ENCODE measurements around the gene ITPA. TPM values are rescaled to one million over a fixed set of nuclear protein-coding genes. Genes with fewer than 3 reads are reported as not detected.
"Not testable (repeated sequence)": the region's sequence is repeated elsewhere in the genome, so short reads cannot be mapped to it uniquely, and the experiment has no call there.

ITPA gene
- total RNA-seq, 2 donors from 2014 or later: 17.4 to 21.4 TPM

DNA sequence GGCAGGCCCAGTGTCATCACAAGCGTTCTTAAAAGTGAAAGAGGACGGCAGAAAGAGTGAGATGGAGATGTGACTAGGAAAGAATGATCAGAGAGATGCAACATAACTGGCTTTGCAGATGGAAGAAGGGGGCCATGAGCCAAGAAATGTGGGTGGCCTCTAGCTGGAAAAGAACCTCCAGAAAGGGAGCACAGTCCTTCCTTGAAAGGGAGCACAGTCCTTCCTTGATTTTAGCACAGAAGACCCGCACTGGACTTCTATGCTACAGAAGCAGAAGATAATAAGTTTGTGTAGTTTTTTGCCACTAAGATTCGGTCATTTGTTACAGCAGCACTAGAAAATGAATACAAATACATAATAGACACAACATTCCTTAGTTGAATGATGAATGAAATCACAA, 29.0 kb upstream of the ITPA start:
- TF ChIP-seq, protein P1, sequence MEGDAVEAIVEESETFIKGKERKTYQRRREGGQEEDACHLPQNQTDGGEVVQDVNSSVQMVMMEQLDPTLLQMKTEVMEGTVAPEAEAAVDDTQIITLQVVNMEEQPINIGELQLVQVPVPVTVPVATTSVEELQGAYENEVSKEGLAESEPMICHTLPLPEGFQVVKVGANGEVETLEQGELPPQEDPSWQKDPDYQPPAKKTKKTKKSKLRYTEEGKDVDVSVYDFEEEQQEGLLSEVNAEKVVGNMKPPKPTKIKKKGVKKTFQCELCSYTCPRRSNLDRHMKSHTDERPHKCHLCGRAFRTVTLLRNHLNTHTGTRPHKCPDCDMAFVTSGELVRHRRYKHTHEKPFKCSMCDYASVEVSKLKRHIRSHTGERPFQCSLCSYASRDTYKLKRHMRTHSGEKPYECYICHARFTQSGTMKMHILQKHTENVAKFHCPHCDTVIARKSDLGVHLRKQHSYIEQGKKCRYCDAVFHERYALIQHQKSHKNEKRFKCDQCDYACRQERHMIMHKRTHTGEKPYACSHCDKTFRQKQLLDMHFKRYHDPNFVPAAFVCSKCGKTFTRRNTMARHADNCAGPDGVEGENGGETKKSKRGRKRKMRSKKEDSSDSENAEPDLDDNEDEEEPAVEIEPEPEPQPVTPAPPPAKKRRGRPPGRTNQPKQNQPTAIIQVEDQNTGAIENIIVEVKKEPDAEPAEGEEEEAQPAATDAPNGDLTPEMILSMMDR (IDR thresholded peaks at IDR 0.05): no peak
- no peak for DNase-seq (ENCODE audit: low spot score)

DNA sequence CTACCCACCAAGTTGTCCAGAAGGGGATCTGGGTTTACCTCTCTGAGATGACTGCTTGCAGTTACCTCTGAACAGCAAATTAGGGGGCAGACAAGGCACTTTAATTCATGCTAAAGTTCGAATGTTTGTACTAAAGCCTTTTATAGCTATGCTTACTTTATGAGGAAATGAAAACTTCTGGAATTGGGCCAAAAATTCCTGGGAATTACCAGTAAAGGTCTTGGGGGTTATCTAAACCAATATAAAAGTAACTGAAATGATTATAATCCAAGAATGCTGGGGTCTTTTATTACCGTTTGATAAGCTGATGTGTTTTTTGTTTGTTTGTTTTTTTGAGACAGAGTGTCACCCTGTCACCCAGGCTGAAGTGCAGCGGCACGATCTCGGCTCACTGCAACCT, 28.0 kb upstream of the ITPA start:
- DNase-seq (ENCODE audit: low spot score): no peak
- H3K9me3 ChIP-seq: no peaks in the 10 kb centered on the region
- H3K27me3 ChIP-seq: no peaks in the 10 kb centered on the region
- H3K4me3 ChIP-seq: no peak overlapping the region
- TF ChIP-seq, protein P1 (IDR thresholded peaks at IDR 0.05): no peak
- no peak overlapping the region for H3K27ac ChIP-seq
- H3K36me3 ChIP-seq: no peaks in the 10 kb centered on the region
- H3K4me1 ChIP-seq: no peaks in the 10 kb centered on the region

More for the DNA sequence above, 29.0 kb upstream of the ITPA start:
- no peaks in the 10 kb centered on the region for H3K9me3 ChIP-seq
- H3K4me3 ChIP-seq: no peak overlapping the region
- H3K27ac ChIP-seq: no peak overlapping the region
- H3K4me1 ChIP-seq: no peaks in the 10 kb centered on the region
- no peaks in the 10 kb centered on the region for H3K36me3 ChIP-seq
- H3K27me3 ChIP-seq: no peaks in the 10 kb centered on the region

DNA sequence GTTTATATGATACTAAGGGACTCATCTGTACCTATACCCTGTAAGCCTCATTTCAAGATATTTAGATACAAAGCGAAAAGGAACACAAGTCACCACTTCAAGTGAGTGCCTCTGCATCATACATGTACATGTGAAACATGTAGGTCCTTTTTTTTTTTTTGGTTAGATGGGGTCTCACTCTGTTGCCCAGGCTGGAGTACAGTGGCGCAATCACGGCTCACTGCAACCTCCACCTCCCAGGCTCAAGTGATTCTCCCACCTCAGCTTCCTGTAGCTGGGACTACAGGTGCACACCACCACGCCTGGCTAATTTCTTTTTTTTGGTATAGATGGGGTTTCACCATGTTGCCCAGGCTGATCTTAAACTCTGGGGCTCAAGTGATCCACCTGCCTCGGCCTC, 26.9 kb upstream of the ITPA start:
- not testable (repeated sequence) for H3K27ac ChIP-seq; H3K27me3 ChIP-seq; H3K4me1 ChIP-seq; DNase-seq (ENCODE audit: low spot score); H3K4me3 ChIP-seq; H3K9me3 ChIP-seq; H3K36me3 ChIP-seq

DNA sequence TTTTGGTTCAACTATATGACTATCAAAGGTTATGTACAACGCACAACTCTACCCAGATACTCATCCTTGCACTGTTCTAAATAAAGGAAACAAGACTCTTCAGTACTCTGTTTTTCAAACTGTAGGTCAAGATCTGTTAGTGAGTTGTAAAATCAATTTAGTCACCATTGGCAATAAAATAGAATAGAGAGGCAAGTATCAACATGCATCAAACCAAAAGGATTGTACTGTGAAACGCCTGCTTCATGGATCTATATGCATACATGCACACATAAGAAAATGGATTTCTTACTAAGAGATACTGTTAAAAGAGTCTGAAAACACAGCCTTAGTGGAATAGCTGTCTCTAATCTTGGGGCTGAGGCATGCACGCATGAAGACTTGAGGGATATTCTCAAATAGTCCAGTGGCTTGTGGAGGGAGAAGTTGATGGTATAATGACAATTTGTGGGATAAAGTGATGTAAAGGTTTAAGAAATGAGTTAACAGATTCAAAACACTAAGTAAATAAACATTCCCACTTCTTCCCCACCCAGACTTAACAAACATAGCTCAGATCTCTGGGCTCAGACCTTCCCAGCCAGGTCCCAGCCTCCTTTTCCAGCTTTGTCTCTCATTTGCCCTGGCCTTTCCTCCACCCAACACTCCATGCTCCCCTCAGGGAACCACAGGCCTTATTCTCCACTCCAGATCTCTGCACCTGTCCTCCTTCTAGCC, 25.2 kb upstream of the ITPA start:
- Histone ChIP-seq H3K27ac (no peak overlapping the region), H3K27me3 (no peaks in the 10 kb centered on the region), H3K36me3 (no peaks in the 10 kb centered on the region), H3K9me3 (no peaks in the 10 kb centered on the region), H3K4me3 (no peak overlapping the region), H3K4me1 (no peaks in the 10 kb centered on the region)
- DNase-seq (ENCODE audit: low spot score): no peak
- TF ChIP-seq, protein P1 (IDR thresholded peaks at IDR 0.05): no peak

DNA sequence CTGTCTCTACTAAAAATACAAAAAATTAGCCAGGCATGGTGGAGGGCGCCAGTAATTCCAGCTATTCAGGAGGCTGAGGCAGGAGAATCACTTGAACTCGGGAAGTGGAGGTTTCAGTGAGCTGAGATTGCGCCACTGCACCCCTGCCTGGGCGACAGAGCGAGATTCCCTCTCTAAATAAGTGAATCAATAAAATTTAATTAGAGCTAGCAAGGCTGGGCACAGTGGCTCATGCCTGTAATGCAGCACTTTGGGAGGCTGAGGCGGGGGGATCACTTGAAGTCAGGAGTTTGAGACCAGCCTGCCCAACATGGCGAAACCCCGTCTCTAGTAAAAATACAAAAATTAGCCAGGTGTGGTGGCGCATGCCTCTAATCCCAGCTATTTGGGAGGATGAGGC, 21.4 kb upstream of the ITPA start:
- H3K27me3 ChIP-seq; H3K27ac ChIP-seq; H3K4me3 ChIP-seq; H3K9me3 ChIP-seq; DNase-seq (ENCODE audit: low spot score); H3K4me1 ChIP-seq: not testable (repeated sequence)
- peaks cover 34% of the 10 kb centered on the region for H3K36me3 ChIP-seq

DNA sequence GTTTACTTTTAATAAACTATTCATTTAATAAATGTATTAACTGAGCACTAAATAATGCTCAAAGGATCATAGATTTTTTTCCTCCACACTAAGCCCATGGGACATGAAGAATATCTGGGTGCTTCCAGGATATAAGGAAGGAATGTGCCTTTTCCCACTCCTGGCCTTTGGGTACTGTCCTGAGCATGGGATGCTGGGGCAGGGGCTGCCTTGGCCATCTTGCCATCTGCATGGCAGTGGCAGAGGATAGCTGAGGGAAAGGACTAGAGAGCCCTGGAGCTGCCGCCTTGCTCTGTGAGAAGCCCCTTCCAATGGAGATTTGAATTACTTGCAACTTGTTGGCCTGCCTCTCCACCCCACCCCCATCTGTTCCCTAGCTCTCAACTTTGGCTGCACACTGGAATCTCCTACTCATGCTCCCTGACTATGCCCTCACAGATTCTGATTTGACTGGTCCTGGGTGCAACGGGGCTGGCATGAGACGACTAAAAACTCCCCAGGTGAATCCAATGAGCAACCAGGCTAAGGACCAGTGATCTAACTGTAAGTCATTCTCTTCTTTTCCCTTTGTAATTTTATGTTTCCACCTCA, 20.4 kb upstream of the ITPA start:
- DNase-seq (ENCODE audit: low spot score): no peak
- no peaks in the 10 kb centered on the region for H3K9me3 ChIP-seq
- peaks cover 42% of the 10 kb centered on the region for H3K36me3 ChIP-seq
- no peak overlapping the region for H3K27ac ChIP-seq
- H3K4me3 ChIP-seq: no peak overlapping the region
- no peaks in the 10 kb centered on the region for H3K27me3 ChIP-seq
- TF ChIP-seq, protein P1 (IDR thresholded peaks at IDR 0.05): no peak
- H3K4me1 ChIP-seq: no peaks in the 10 kb centered on the region

All from right atrium auricular region (tissue), 2 donors.